ENCODE measurements around the gene ODAD4. TPM values are rescaled to one million over a fixed set of nuclear protein-coding genes. Genes with fewer than 3 reads are reported as not detected.

Gene ODAD4
- total and polyA plus RNA-seq, 2 donors from 2014 or later, result 4.6 to 6.0 TPM

GRCh38 chr17:41957869-41958439, 27.5 kb downstream of the ODAD4 start:
- no peaks in the 10 kb centered on the region for H3K9me3 ChIP-seq (ENCODE audit: control insufficient read depth in 2 of 3, insufficient read depth in 1 of 3, low read length in 3 of 3)
- DNase-seq (no peak), FAIRE-seq (no peak)
- TF ChIP-seq CTCF (IDR thresholded peaks at IDR 0.05; ENCODE audit: borderline replicate concordance, extremely low read depth, insufficient read depth), result no peak
- no peak overlapping the region for H3K9ac ChIP-seq (ENCODE audit: low read length in 3 of 3)
- peaks cover 0 to 3% (median under 1%) of the 10 kb centered on the region in 3 donors for H3K4me1 ChIP-seq (ENCODE audit: control insufficient read depth in 2 of 3, insufficient read depth in 2 of 3, low read depth in 1 of 3, low read length in 3 of 3)
- H3K27me3 ChIP-seq (ENCODE audit: control insufficient read depth, insufficient read depth, low read length), result no peaks in the 10 kb centered on the region
- intact Hi-C loops (cut with DNase I), result no loop called here
- no peak overlapping the region for H3K4me3 ChIP-seq (ENCODE audit: low read length in 3 of 3)
- H3K27ac ChIP-seq (ENCODE audit: low read depth in 2 of 2, low read length in 2 of 2), result no peak overlapping the region
- H3K36me3 ChIP-seq (ENCODE audit: control insufficient read depth in 2 of 3, insufficient read depth in 3 of 3, low read length in 3 of 3), result peaks cover 0 to 3% (median 0%) of the 10 kb centered on the region in 3 donors

- no peaks in the 10 kb centered on the region for H3K9me3 ChIP-seq (ENCODE audit: control insufficient read depth in 2 of 3, insufficient read depth in 1 of 3, low read length in 3 of 3)
- H3K27ac ChIP-seq (ENCODE audit: low read depth in 2 of 2, low read length in 2 of 2), result no peak overlapping the region
- DNase-seq, result no peak
- intact Hi-C loops (cut with DNase I), result no loop called here
- FAIRE-seq, result no peak
- no peak for TF ChIP-seq CTCF (IDR thresholded peaks at IDR 0.05; ENCODE audit: borderline replicate concordance, extremely low read depth, insufficient read depth)
- H3K9ac ChIP-seq (ENCODE audit: low read length in 3 of 3), result no peak overlapping the region
- peaks cover 0 to 3% (median 3%) of the 10 kb centered on the region in 3 donors for H3K4me1 ChIP-seq (ENCODE audit: control insufficient read depth in 2 of 3, insufficient read depth in 2 of 3, low read depth in 1 of 3, low read length in 3 of 3)
- H3K4me3 ChIP-seq (ENCODE audit: low read length in 3 of 3), result no peak overlapping the region
- no peaks in the 10 kb centered on the region for H3K27me3 ChIP-seq (ENCODE audit: control insufficient read depth, insufficient read depth, low read length)
- peaks cover 0 to 3% (median 0%) of the 10 kb centered on the region in 3 donors for H3K36me3 ChIP-seq (ENCODE audit: control insufficient read depth in 2 of 3, insufficient read depth in 3 of 3, low read length in 3 of 3)
Observed at GRCh38 chr17:41959030-41959335, 28.6 kb downstream of the ODAD4 start.

GRCh38 chr17:41959336-41960095, 29.1 kb downstream of the ODAD4 start:
- FAIRE-seq, result no peak
- DNase-seq, result peak in 4 of 5 donors; percentile 57 to 72 (median 64)
- Histone ChIP-seq H3K9me3 (ENCODE audit: control insufficient read depth in 2 of 3, insufficient read depth in 1 of 3, low read length in 3 of 3) (no peaks in the 10 kb centered on the region), H3K36me3 (ENCODE audit: control insufficient read depth in 2 of 3, insufficient read depth in 3 of 3, low read length in 3 of 3) (peaks cover 0 to 3% (median 0%) of the 10 kb centered on the region in 3 donors), H3K27ac (ENCODE audit: low read depth in 2 of 2, low read length in 2 of 2) (no peak overlapping the region), H3K27me3 (ENCODE audit: control insufficient read depth, insufficient read depth, low read length) (no peaks in the 10 kb centered on the region), H3K4me3 (ENCODE audit: low read length in 3 of 3) (no peak overlapping the region), H3K9ac (ENCODE audit: low read length in 3 of 3) (no peak overlapping the region), H3K4me1 (ENCODE audit: control insufficient read depth in 2 of 3, insufficient read depth in 2 of 3, low read depth in 1 of 3, low read length in 3 of 3) (peaks cover 0 to 3% (median 3%) of the 10 kb centered on the region in 3 donors)
- intact Hi-C loops (cut with DNase I), result loop anchor here (5.0 kb wide), 1 partner anchor 158 kb away; no protein-coding TSS in a partner anchor
- TF ChIP-seq CTCF (IDR thresholded peaks at IDR 0.05; ENCODE audit: borderline replicate concordance, extremely low read depth, insufficient read depth), result peak; percentile 61

All from kidney (tissue), 14 donors.